Keratinocyte (primary cell): ENCODE data around the gene SERPINE2.

ENCODE experiments used
- EZH2 ChIP-seq: IDR thresholded peaks from one replicate; pipeline ENCODE4 v1.6.1; 2012; ENCODE audit warnings: inconsistent platforms, mild to moderate bottlenecking, low read length, moderate library complexity
- TF ChIP-seq, protein P1 (sequence below), 3 experiments: IDR thresholded peaks in 1 of 3; conservative IDR thresholded peaks in 1 of 3; optimal IDR thresholded peaks in 1 of 3; 2 replicates in 2 of 3; 3 replicates in 1 of 3; pipeline versions ENCODE3 to v1.5.1; 2011; ENCODE audit warnings: low read length in 3 of 3, mild to moderate bottlenecking in 3 of 3, moderate library complexity in 2 of 3, control low read depth in 1 of 3, inconsistent platforms in 1 of 3; ENCODE audit not compliant: insufficient read depth in 2 of 3; ENCODE audit errors: extremely low read depth in 1 of 3

DNA sequence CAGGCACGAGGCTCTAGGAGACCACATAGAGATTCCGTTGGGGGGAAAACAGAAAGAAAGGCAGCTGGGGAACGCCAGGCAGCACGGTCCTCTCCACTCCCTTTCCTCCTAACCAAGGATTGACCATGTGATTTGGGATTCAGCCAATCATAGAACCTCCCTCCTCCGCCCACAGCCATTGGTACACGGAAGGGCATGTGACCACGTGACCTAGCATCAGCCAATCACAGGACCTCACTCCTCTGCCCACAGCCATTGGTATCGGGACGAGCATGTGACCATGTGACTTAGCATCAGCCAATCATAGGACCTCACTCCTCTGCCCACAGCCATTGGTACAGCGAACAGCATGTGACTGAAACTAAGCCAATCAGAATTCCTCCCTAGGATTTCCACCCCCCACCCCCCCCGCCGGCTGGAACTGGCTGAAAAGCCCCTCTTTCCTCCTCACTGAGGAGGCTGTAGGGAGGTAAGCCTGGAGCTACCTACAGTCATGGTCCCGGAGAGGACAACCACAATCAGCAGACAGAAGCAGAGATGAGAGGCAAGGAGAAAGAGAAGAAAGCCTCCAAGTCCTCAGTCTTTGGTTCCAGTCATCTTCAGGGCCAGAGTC is 7.6 kb downstream of the SERPINE2 start:
- TF ChIP-seq, protein P1, sequence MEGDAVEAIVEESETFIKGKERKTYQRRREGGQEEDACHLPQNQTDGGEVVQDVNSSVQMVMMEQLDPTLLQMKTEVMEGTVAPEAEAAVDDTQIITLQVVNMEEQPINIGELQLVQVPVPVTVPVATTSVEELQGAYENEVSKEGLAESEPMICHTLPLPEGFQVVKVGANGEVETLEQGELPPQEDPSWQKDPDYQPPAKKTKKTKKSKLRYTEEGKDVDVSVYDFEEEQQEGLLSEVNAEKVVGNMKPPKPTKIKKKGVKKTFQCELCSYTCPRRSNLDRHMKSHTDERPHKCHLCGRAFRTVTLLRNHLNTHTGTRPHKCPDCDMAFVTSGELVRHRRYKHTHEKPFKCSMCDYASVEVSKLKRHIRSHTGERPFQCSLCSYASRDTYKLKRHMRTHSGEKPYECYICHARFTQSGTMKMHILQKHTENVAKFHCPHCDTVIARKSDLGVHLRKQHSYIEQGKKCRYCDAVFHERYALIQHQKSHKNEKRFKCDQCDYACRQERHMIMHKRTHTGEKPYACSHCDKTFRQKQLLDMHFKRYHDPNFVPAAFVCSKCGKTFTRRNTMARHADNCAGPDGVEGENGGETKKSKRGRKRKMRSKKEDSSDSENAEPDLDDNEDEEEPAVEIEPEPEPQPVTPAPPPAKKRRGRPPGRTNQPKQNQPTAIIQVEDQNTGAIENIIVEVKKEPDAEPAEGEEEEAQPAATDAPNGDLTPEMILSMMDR (optimal IDR thresholded peaks at IDR 0.05 in 1 of 3, IDR thresholded peaks at IDR 0.05 in 1 of 3, conservative IDR thresholded peaks at IDR 0.05 in 1 of 3; ENCODE audit: extremely low read depth in 1 of 3, insufficient read depth in 2 of 3, low read length in 3 of 3), result no peak
- no peak for TF ChIP-seq EZH2
